Measurements from ENCODE around the gene XPO1.
"Not testable (repeated sequence)": the region's sequence is repeated elsewhere in the genome, so short reads cannot be mapped to it uniquely, and the experiment has no call there.

Gene XPO1, protein sequence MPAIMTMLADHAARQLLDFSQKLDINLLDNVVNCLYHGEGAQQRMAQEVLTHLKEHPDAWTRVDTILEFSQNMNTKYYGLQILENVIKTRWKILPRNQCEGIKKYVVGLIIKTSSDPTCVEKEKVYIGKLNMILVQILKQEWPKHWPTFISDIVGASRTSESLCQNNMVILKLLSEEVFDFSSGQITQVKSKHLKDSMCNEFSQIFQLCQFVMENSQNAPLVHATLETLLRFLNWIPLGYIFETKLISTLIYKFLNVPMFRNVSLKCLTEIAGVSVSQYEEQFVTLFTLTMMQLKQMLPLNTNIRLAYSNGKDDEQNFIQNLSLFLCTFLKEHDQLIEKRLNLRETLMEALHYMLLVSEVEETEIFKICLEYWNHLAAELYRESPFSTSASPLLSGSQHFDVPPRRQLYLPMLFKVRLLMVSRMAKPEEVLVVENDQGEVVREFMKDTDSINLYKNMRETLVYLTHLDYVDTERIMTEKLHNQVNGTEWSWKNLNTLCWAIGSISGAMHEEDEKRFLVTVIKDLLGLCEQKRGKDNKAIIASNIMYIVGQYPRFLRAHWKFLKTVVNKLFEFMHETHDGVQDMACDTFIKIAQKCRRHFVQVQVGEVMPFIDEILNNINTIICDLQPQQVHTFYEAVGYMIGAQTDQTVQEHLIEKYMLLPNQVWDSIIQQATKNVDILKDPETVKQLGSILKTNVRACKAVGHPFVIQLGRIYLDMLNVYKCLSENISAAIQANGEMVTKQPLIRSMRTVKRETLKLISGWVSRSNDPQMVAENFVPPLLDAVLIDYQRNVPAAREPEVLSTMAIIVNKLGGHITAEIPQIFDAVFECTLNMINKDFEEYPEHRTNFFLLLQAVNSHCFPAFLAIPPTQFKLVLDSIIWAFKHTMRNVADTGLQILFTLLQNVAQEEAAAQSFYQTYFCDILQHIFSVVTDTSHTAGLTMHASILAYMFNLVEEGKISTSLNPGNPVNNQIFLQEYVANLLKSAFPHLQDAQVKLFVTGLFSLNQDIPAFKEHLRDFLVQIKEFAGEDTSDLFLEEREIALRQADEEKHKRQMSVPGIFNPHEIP (N-terminal part only)

DNA sequence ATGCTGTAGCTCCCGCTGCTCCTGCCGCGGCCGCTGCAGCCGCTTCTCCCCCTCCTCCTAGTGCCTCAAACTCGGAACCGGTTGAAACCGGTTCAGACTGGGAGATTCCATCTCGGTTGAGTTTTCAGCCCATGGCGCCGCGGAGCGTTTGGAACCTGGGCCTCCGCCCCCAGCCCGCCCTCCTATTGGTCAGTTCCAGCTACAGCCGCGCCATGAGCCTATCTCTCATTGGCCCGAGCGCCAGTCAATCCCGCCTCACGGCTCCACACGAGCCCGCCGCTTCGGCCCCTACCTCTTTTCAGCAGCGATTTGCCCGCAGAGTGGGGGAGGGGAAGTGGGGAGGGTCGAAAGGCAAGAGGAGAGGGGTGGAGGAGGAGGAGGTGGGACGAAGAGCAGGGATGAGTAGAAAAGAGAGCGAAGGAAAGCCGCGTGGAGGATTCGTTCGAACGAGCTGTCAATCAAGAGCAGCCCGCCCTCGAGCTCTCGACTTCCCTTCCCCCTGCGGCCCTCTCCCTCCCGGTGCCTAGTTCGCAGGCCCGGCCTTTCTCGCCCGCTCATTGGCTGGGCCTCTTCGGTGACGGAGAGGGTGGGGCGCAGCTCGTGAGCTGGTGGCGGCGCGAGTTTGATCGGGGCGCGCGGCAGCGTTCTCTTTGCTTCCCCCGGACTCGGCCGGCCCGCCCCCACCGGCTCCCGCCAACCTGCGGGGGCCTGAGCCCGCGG is at the start of gene XPO1:
Gene XPO1, minus strand, starts transcription at position 157 of the 720 bp plus-strand sequence. CDS start 4,459 bp downstream, outside the sequence.
- peak; percentile 100 for DNase-seq (ENCODE audit: low read depth, low spot score)

DNA sequence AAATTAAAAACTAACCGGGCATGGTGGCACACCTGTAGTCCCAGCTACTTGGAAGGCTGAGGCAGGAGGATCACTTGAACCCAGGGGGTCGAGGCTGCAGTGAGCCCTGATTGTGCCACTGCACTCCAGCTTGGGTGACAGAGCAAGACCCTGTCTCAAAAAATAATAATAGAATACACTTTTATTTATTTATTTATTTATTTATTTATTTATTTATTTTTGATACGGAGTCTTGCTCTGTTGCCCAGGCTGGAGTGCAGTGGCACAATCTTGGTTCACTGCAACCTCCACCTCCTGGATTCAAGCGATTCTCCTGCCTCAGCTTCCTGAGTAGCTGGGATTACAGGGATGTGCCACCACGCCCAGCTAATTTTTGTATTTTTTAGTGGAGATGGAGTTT is 48.8 kb upstream of the XPO1 start:
- not testable (repeated sequence) for DNase-seq (ENCODE audit: low read depth, low spot score)

DNA sequence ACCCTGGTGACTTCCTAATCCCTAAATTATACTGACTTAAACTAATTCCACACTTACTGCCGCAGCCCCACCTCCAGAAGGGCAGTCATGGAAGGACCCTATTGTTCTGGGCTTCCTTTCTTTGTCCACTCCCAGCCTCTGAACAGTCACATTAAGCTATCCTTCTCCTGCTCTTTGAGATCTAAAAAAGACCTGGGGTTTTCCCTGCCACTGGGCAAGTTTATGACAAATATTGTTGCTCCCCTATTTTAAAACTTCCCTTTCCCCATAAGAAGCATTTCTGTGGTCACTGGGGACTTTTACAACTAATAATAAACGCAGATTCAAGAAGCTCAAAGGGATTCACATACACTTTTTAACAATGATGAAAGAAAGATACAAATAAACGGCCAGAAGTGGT is 47.2 kb upstream of the XPO1 start:
- DNase-seq (ENCODE audit: low read depth, low spot score), result no peak

DNA sequence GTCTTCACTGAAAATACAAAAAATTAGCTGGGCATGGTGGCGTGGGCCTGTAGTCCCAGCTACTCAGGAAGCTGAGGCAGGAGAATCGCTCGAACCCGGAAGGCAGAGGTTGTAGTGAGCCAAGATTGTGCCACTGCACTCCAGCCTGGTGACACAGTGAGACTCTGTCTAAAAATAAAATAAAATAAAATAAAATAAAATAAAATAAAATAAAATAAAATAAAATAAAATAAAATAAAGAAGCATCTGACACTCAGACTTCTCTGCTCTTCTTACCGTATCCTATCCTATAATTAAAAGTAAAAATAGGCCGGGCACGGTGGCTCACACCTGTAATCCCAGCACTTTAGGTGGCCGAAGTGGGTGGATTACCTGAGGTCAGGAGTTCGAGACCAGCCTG is 46.2 kb upstream of the XPO1 start:
- not testable (repeated sequence) for DNase-seq (ENCODE audit: low read depth, low spot score)

DNA sequence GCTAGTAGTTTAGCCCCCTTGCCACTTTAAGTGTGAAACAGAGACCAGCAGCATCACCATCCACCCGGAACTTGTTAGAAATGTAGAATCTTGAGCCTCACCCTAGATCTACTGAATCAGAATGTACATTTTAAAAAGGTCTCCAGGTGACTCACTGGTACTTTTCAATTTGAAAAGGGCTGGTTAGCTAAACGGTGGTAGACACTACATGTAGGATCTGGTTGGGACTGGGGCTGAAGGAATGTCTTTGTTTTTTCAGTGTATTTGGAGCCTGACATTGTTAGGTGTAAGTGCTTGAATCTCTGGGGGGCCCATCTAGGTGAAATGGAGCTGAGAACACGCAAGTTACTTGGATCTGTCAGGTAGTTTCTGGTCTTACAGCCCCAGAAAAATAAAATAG is 44.0 kb upstream of the XPO1 start:
- DNase-seq (ENCODE audit: low read depth, low spot score), result peak; percentile 70

DNA sequence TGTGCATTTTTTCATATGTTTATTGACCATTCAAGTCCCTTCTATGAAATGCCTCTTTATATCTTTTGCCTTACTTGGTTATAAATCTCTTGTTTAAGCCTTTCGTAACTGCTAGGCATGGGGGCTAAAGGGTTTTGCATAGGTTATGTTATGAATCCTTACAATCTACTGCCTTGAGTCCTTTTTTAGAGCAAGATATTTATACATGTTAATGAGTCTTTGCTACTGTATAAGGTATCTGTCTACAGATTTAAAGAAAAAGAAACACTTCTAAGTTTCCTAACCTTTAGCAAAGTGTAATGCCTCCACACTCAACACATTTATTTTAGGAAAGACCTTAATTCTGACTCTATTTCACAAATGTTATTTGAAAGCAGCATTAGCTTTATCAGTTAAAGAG is 43.6 kb upstream of the XPO1 start:
- DNase-seq (ENCODE audit: low read depth, low spot score), result no peak

DNA sequence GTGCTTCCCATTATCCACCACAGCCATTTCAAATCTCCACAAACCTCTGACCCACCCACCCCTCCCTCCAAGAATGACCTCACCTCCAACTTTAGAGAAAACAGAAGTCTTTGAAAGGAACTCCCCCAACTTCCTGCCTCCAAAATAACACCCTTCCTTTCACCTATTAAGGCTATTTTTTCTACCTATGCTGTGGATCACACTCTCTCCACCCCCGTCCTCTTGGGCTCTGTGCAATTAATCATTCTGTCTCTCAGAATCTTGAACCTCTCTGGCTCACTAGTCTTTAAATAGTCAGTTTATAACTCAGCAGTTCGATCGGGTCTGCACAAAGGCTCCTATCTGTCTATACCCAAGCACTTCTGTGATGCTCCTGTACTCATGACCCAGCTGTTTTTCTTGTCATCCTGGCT is 37.3 kb upstream of the XPO1 start:
- DNase-seq (ENCODE audit: low read depth, low spot score), result no peak

DNA sequence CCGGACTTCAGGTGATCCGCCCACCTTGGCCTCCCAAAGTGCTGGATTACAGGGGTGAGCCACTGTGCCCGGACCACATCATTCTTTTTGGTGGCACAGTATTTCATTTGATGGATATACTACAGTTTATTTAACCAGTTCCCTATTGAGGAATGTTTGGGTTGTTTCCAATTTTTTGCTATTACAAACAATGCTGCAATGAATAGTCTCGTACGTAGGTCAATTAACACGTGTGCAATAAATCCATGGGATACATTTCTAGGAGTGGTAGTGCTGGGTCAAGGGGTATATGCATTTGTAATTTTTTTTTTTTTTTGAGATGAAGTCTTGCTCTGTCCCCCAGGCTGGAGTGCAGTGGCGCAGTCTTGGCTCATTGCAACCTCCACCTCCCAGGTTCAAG is 28.4 kb upstream of the XPO1 start:
- no peak for DNase-seq (ENCODE audit: low read depth, low spot score)

DNA sequence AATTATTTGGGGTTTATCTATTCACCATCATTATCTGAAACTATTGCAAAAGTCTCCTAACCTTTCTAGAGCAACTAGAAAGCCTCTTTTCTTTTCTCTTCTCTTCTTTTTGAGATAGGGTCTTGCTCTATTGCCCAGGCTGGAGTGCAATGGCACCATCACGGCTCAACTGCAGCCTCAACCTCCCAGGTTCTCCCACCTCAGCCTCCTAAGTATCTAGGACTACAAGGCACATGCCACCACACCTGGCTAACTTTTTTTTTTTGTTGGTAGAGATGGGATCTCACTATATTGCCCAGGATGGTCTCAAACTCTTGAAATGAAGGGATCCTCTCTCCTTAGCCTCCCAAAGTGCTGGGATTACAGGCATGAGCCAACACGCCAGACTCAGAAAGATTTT is 24.5 kb upstream of the XPO1 start:
- DNase-seq (ENCODE audit: low read depth, low spot score), result no peak

DNA sequence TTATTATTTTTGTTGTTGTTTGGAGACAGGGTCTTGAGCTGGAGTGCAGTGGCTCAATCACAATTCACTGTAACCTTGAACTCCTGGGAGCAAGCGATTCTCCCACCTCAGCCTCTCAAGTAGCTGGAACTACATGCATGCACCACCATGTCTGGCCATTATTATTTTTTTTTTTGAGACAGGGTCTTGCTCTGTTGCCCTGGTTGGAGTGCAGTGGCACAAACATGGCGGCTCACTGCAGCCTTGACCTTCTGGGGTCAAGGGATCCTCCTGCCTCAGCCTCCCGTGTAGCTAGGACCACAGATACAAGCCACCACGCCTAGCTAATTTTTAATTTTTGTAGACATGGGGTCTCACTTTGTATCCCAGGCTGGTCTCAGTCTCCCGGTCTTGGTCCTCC is 20.0 kb upstream of the XPO1 start:
- DNase-seq (ENCODE audit: low read depth, low spot score), result no peak

DNA sequence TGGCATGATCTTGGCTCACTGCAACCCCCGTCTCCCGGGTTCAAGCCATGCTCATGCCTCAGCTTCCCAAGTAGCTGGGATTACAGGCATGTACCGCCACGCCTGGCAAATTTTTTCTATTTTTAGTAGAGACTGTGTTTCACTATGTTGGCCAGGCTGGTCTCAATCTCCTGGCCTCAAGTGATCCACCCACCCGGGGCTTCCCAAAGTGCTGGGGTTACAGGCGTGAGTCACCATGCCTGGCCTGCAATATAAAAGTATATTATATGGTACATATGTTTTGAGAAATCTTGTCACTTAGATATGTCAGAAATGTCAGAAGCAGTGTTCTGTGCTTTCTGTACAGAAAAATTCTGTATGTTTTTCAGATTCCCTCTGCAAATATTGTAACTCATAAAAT is 19.2 kb upstream of the XPO1 start:
- no peak for DNase-seq (ENCODE audit: low read depth, low spot score)

DNA sequence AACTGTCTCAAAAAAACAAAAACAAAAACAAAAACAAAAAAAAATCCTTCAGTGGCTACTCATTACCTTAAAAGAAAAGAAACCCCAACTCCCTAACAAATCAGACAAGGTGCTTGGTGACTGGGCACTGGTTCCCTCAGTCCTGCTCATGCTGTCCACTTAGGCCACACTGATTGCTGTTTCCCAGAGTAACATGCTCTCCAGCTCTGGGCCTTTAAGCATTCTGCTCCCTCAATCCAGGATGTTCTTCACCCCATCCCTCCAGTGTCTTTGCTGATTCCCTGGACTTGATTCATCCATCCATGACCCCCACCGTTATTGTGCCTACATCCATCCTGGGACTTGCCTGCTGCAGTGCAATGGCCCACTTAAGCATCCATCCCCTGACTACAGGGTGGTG is 16.4 kb upstream of the XPO1 start:
- no peak for DNase-seq (ENCODE audit: low read depth, low spot score)

DNA sequence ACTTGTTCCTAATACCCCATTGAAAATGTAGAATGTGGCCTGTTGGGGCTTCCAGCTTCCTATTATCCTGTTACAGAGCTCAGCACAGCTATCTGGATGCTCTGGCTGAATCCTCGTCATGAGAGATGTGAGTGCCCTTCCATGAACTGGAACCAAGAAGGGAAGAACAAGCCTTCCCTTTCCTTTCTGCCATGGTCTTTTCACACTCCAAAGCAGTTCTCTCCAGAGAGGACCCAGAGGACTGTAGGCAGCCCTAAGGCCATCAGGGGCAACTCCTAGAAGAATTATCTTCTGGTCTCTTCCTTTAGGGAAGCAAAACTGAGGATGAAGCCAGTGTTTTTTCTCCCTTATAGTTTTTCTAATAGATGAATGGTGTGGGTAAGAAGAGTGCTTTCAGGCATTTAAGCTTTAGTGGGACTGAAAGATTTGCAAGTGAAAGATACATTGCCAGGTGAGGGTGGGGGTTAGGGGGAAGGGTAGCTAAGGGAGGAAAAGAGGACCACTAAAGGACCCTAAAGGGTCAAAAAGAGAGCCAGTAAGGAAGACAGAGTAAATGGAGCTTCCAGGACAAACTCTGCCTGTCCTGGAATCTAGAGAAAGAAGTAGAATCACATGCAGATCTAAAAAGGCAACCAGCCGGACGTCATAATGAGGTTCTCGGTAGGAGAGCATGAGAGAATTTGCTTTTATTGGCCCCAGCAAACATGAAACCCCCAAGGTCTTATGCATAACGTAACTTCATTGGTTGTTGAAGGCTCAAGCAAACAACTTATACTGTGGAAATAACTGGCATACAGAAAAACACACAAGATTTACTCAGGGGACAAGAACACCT is 12.4 kb upstream of the XPO1 start:
- DNase-seq (ENCODE audit: low read depth, low spot score), result no peak

DNA sequence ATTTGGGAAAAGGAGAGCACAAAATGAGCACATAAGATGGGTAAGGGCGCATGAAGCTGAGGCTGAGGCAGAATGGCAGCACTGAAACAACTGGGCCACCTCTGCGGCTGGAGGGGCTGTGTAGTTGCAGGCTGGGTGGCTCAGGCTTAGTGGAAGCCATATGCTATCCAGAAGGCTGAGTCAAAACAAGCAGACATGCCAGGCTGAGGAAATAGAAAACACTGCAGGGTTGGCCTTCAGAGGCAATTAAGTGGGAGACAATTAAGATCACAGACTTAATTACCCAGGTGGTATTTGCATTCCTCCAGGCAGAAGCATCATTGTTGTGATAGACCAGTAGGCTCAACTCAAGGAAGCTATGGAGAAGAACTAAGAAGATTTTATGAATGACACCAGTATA is 11.4 kb upstream of the XPO1 start:
- DNase-seq (ENCODE audit: low read depth, low spot score), result peak; percentile 72

DNA sequence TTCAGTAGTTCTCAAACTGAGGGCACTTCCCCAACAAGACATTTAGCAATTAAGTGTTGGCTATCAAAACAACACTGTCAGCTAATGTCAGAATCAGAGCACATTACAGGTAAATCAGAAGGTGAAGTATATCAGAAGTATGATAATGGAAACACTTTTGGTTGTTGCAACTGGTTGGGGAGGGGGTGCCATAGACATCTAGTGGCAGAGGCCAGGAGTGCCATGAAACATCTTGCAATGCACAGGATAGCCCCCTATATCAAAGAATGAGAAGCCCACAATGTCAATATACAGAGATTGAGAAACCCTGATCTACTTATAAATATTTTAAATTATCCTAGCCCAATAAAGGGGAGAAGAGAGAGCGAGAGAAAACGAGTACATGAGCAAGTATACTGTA is 4.9 kb upstream of the XPO1 start:
- no peak for DNase-seq (ENCODE audit: low read depth, low spot score)

DNA sequence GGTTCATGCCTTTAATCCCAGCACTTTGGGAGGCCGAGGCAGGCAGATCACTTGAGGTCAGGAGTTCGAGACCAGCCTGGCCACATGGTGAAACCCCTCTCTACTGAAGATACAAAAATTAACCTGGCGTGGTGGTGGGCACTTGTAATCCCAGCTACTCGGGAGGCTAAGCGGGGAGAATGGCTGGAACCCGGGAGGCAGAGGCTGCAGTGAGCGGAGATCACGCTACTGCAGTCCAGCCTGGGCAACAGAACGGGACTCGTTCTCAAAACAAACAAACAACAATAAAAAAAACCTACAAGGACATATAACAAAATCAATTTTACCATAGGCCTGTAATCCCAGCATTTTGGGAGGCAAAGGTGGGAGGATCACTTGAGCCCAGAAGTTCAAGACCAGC is 2.0 kb upstream of the XPO1 start:
- not testable (repeated sequence) for DNase-seq (ENCODE audit: low read depth, low spot score)

DNA sequence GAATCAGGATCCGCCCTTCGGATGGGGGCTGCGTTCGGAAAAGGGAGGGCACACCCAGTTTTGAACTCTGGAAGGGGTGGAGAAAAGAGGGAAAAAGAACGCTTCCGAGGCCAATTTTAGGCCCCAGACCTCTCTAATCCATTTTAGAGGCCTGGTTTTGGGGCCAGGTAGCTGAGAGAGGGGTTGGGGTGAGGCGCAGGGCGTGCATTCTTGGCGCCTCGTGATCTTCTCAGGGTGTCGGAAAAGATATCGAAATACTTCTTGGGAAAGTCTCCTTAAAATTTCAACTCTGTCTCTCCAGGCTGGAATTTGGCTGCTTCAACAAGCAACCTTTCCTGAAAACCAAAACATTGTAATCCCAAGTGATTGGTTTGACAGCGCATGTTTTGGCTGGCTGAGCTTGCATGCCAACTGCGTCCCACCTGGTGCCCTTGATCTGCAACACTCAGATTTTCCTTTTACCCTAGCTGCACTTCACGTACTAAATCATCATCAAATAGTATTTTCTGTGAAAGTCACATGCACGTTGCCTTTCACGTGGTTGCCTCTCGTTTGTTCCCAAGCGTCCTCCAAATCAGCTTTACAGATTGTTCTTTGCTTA is 864 bp upstream of the XPO1 start:
- DNase-seq (ENCODE audit: low read depth, low spot score), result no peak

DNA sequence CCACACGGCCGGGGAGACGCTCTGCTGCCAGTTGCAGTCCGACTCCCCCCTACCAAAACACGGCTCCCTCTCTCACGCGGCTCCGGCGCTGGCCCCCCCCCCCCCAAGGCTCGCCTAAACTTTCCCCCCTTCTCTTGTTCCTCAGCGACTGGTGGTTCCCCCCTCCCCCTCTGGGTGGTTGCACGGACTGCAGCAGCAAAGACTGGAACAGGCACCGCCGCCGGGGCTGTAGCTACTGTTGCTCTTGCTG is 281 bp downstream of the XPO1 start:
- no peak for DNase-seq (ENCODE audit: low read depth, low spot score)

DNA sequence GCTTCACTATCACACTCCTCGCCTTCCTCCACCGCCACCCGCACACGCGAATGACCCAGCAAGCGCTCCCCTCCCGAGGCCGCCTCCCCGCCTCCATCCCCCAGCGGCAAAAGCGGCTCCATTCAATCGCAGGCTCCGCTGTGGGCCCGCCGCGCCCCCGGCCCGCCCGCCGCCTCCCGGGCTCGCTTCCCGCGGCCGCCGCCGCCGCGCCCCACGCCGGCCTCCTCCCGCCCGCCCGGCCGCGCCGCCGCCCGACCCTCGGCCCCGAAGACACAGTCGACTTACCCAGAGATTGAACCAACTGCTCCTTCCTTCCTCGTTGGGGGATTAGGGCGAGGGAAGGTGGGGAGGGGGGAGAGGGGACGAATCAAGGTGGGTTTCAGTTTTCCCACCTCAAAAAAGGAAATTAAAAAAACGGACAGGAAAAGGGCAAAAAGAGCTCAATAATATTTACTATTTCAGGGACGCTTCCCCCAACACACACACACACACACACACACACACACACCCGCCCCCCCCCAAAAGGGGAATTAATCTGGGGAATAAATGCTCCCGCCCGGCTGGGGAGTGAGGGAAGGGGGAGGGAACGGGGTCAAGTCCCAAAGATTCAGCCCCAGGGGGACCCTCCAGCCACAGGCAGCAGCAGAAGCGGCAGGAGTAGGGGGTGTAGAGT is 743 bp downstream of the XPO1 start:
- no peak for DNase-seq (ENCODE audit: low read depth, low spot score)

DNA sequence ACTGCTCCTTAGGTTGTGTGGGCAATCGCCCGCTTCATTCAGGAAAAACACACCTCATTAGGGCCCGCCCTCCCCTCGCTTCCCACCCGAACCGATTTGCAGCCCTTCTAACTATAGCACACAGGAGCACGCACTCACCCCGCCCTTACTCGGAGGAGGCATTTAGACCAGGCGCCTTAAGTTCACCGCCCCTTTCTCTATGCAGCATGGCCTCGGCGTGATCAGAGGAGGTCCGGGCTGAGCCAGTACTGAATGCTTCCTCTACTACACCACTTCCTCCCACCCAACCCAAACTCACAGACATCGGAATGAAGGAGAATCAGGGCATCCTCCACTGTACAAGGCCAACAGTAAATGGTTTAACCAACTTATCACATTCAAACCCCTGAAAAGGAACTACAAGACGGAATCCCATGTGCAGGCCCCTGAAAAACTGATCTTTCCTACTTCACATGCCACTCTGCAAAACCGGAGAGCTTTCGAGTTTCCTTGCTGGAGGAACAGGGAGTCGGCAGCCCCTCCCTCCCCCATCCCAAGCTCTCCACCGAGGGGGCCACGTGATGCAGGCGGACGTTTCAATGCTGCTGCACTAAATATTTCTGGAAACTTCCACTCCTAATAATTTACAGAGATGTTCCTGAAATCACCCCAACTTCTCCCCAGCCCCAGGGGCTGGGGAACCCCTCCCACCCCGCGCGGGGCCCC is 1.4 kb downstream of the XPO1 start:
- peak; percentile 96 for DNase-seq (ENCODE audit: low read depth, low spot score)
